DND-41 (cell line): Measurements from ENCODE around the gene NPTN.

Experiments used
- EZH2 ChIP-seq: IDR thresholded peaks from 3 replicates; pipeline ENCODE4 v1.6.1; 2012; ENCODE audit warnings: borderline replicate concordance, low read depth, mild to moderate bottlenecking, moderate library complexity, low read length, inconsistent platforms; ENCODE audit not compliant: severe bottlenecking
- TF ChIP-seq, protein P1 (sequence below): IDR thresholded peaks from 2 replicates; pipeline ENCODE4 v1.5.1; 2012; ENCODE audit warnings: borderline replicate concordance, low read length, moderate library complexity, mild to moderate bottlenecking; ENCODE audit not compliant: poor library complexity, severe bottlenecking; ENCODE audit errors: extremely low read depth

DNA sequence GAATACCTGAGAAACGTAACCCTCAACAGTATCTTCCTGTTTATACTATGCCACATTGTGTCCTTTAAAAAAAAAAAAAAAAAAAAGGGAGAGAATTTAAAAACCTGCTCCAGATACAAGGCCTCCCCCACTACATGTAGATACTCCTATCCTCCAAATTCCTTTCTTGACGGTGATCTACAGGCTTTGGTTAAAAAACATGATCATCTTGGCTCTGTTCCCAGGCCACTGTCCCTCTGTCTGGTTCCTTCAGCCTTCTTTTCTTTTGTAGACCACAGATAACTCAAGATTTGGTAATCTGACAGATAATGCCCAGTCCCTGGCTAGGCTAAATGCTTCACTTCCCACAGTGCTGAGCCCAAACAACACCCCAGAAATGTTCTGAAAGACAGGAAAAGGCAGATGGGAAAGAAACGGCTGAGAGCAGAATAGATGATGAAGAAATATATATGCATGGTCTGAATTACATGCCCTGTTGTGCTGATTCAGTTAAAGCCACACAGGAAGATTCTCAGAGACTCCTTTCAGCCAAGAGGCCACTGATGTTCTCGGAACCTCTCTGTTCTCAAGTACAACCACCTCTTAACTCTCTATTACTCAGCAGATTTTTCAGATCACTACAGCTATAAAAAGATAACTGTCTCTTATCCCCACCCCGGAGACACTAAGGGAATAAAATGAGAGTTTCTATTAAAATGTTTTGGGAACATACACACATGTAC lies 48.3 kb downstream of the NPTN start:
- TF ChIP-seq, protein P1, sequence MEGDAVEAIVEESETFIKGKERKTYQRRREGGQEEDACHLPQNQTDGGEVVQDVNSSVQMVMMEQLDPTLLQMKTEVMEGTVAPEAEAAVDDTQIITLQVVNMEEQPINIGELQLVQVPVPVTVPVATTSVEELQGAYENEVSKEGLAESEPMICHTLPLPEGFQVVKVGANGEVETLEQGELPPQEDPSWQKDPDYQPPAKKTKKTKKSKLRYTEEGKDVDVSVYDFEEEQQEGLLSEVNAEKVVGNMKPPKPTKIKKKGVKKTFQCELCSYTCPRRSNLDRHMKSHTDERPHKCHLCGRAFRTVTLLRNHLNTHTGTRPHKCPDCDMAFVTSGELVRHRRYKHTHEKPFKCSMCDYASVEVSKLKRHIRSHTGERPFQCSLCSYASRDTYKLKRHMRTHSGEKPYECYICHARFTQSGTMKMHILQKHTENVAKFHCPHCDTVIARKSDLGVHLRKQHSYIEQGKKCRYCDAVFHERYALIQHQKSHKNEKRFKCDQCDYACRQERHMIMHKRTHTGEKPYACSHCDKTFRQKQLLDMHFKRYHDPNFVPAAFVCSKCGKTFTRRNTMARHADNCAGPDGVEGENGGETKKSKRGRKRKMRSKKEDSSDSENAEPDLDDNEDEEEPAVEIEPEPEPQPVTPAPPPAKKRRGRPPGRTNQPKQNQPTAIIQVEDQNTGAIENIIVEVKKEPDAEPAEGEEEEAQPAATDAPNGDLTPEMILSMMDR, result no peak
- no peak for TF ChIP-seq EZH2
